H1 (cell line): ENCODE measurements around the gene FAHD1. TPM values are rescaled to one million over a fixed set of nuclear protein-coding genes. Genes with fewer than 3 reads are reported as not detected.

Source experiments
- CTCF ChIA-PET: fragments of 300-600 bp; sonication (Branson Sonifier 250); formaldehyde crosslinking; loops from one replicate; lab custom pipeline; 2021; ENCODE audit not compliant: partially characterized antibody; lab: Charles Lee
- POLR2A ChIA-PET: fragments of 300-600 bp; sonication (Branson Sonifier 250); formaldehyde crosslinking; loops from one replicate; lab custom pipeline; 2021; ENCODE audit warnings: inconsistent platforms; ENCODE audit not compliant: partially characterized antibody; lab: Charles Lee
- DNase-seq, 2 experiments: peaks; one replicate each; pipeline versions ENCODE4 v3.0.0 to v3.0.0-alpha.2; 2010 to 2022; ENCODE audit warnings: low spot score in 2 of 2, low read depth in 1 of 2, mixed read lengths in 1 of 2
- FAIRE-seq: peaks from 2 replicates; lab custom pipeline; 2011; peaks lifted over from hg19 to GRCh38; lab: Jason Lieb, UNC
- H2AFZ ChIP-seq: 2 replicates; pipeline ENCODE4 v1.8.1; 2012; ENCODE audit warnings: low read length, inconsistent platforms
- H2AK5ac ChIP-seq: 2 replicates; pipeline ENCODE4 v1.6.1; 2013; ENCODE audit warnings: low read depth, low read length
- H2BK120ac ChIP-seq: replicated peaks from 2 replicates; pipeline ENCODE3; 2013; ENCODE audit warnings: low read depth, low read length, inconsistent platforms
- H2BK12ac ChIP-seq: 2 replicates; pipeline ENCODE4 v1.6.1; 2013; ENCODE audit warnings: low read depth, low read length
- H2BK15ac ChIP-seq: 2 replicates; pipeline ENCODE4 v1.6.1; 2013; ENCODE audit warnings: low read length
- H2BK20ac ChIP-seq: 2 replicates; pipeline ENCODE4 v1.6.1; 2013; ENCODE audit warnings: low read length
- H2BK5ac ChIP-seq: 2 replicates; pipeline ENCODE4 v1.6.1; 2013; ENCODE audit warnings: low read depth, low read length
- H3K14ac ChIP-seq: 2 replicates; pipeline ENCODE4 v1.6.1; 2013; ENCODE audit warnings: inconsistent platforms; ENCODE audit not compliant: insufficient read length
- H3K18ac ChIP-seq: 2 replicates; pipeline ENCODE4 v1.6.1; 2013; ENCODE audit warnings: low read length; ENCODE audit errors: extremely low read depth
- H3K23ac ChIP-seq: 2 replicates; pipeline ENCODE4 v1.6.1; 2013; ENCODE audit warnings: inconsistent platforms; ENCODE audit not compliant: insufficient read length
- H3K23me2 ChIP-seq: 2 replicates; pipeline ENCODE4 v1.6.1; 2013; ENCODE audit warnings: low read depth, low read length
- H3K27ac ChIP-seq: 2 replicates; pipeline ENCODE4 v1.6.1; 2011; ENCODE audit warnings: low read depth, low read length, inconsistent platforms
- H3K27me3 ChIP-seq, 4 experiments: replicated peaks in 1 of 4; 1 replicate in 1 of 4; 2 replicates in 3 of 4; pipeline versions ENCODE4 v1.6.1 to v1.8.1; 2011 to 2013; ENCODE audit warnings: low read length in 3 of 4, mild to moderate bottlenecking in 3 of 4, inconsistent platforms in 2 of 4, mixed read lengths in 2 of 4, moderate library complexity in 1 of 4; ENCODE audit not compliant: control insufficient read depth in 3 of 4, insufficient read depth in 3 of 4; ENCODE audit errors: extremely low read depth in 1 of 4
- H3K36me3 ChIP-seq, 4 experiments: 2 replicates each; pipeline versions ENCODE4 v1.6.1 to v1.8.1; 2011 to 2013; ENCODE audit warnings: mild to moderate bottlenecking in 4 of 4, low read length in 3 of 4, moderate library complexity in 2 of 4, control low read depth in 1 of 4, inconsistent platforms in 1 of 4; ENCODE audit not compliant: insufficient read depth in 4 of 4, control insufficient read depth in 2 of 4
- H3K4ac ChIP-seq: replicated peaks from 2 replicates; pipeline ENCODE3; 2013; ENCODE audit warnings: low read length, low read depth, mixed read lengths, inconsistent platforms; ENCODE audit not compliant: insufficient read length
- H3K4me1 ChIP-seq, 4 experiments: replicated peaks in 1 of 4; 1 replicate in 1 of 4; 2 replicates in 3 of 4; pipeline versions ENCODE4 v1.6.1 to v1.8.1; 2011 to 2013; ENCODE audit warnings: low read length in 3 of 4, inconsistent platforms in 2 of 4, mixed read lengths in 1 of 4; ENCODE audit not compliant: insufficient read depth in 4 of 4, control insufficient read depth in 3 of 4
- H3K4me2 ChIP-seq, 2 experiments: 2 replicates each; pipeline versions ENCODE4 v1.6.1 to v1.8.1; 2011 to 2013; ENCODE audit warnings: low read depth in 2 of 2, low read length in 2 of 2, control low read depth in 1 of 2, inconsistent platforms in 1 of 2, mild to moderate bottlenecking in 1 of 2; ENCODE audit not compliant: insufficient read depth in 1 of 2
- H3K4me3 ChIP-seq, 4 experiments: fragments of 200-600, 300-600 bp in 1 of 4; sonication (generic), shearing (Covaris generic), sonication (Bioruptor Twin) in 1 of 4; 2 replicates each; pipeline versions ENCODE4 v1.5.1 to v1.8.1; 2011 to 2016; ENCODE audit warnings: low read length in 4 of 4, low read depth in 3 of 4, control low read depth in 2 of 4, inconsistent platforms in 2 of 4, mild to moderate bottlenecking in 2 of 4, mixed read lengths in 1 of 4, moderate library complexity in 1 of 4; ENCODE audit not compliant: insufficient read depth in 2 of 4; ENCODE audit errors: extremely low read depth in 1 of 4
- H3K56ac ChIP-seq: replicated peaks from 2 replicates; pipeline ENCODE3; 2013; ENCODE audit warnings: low read depth, mild to moderate bottlenecking, mixed read lengths, low read length, inconsistent platforms; ENCODE audit not compliant: insufficient read length
- H3K79me1 ChIP-seq: 2 replicates; pipeline ENCODE4 v1.6.1; 2013; ENCODE audit warnings: low read depth, low read length, control low read depth
- H3K79me2 ChIP-seq, 2 experiments: 2 replicates each; pipeline versions ENCODE4 v1.6.1 to v1.8.1; 2012 to 2013; ENCODE audit warnings: low read length in 2 of 2, mild to moderate bottlenecking in 2 of 2, inconsistent platforms in 1 of 2; ENCODE audit not compliant: insufficient read depth in 2 of 2, control insufficient read depth in 1 of 2
- H3K9ac ChIP-seq, 4 experiments: replicated peaks in 1 of 4; 1 replicate in 1 of 4; 2 replicates in 3 of 4; pipeline versions ENCODE4 v1.6.1 to v1.8.1; 2011 to 2013; ENCODE audit warnings: low read depth in 3 of 4, low read length in 3 of 4, control low read depth in 2 of 4, mild to moderate bottlenecking in 2 of 4, moderate library complexity in 2 of 4, inconsistent platforms in 1 of 4; ENCODE audit errors: extremely low read depth in 1 of 4
- H3K9me3 ChIP-seq, 2 experiments: 2 replicates each; pipeline versions ENCODE4 v1.6.1 to v1.8.1; 2012 to 2013; ENCODE audit warnings: mild to moderate bottlenecking in 2 of 2, moderate library complexity in 2 of 2, control low read depth in 1 of 2, inconsistent platforms in 1 of 2, low read depth in 1 of 2, low read length in 1 of 2, mixed read lengths in 1 of 2; ENCODE audit not compliant: insufficient read depth in 2 of 2
- H4K20me1 ChIP-seq, 2 experiments: replicated peaks in 1 of 2; 2 replicates each; pipeline versions ENCODE3 to v1.8.1; 2011 to 2013; ENCODE audit warnings: inconsistent platforms in 2 of 2, low read length in 2 of 2, mild to moderate bottlenecking in 1 of 2; ENCODE audit not compliant: insufficient read depth in 2 of 2, control insufficient read depth in 1 of 2
- H4K5ac ChIP-seq: 2 replicates; pipeline ENCODE4 v1.6.1; 2013; ENCODE audit warnings: low read length, low read depth, mixed read lengths, inconsistent platforms; ENCODE audit not compliant: insufficient read length
- H4K8ac ChIP-seq: 2 replicates; pipeline ENCODE4 v1.8.0; 2013; ENCODE audit warnings: mild to moderate bottlenecking, moderate library complexity, low read length, inconsistent platforms; ENCODE audit not compliant: insufficient read depth; ENCODE audit errors: extremely low read depth
- H4K91ac ChIP-seq: replicated peaks from 2 replicates; pipeline ENCODE3; 2013; ENCODE audit warnings: low read length, mixed read lengths, inconsistent platforms; ENCODE audit not compliant: insufficient read length
- ASH2L ChIP-seq: fragments of 200-600, 300-600 bp; sonication (generic); IDR thresholded peaks from one replicate; pipeline ENCODE4 v1.7.1; 2017; ENCODE audit warnings: low read length
- CBX8 ChIP-seq: fragments of 300-800, 300-1000 bp; sonication (generic); IDR thresholded peaks from 2 replicates; pipeline ENCODE4 v1.7.1; 2016; ENCODE audit warnings: low read depth, low read length, borderline replicate concordance
- E2F6 ChIP-seq: IDR thresholded peaks from 2 replicates; pipeline ENCODE4 v1.6.1; 2012; ENCODE audit warnings: inconsistent platforms
- EGR1 ChIP-seq: IDR thresholded peaks from 2 replicates; pipeline ENCODE4 v1.6.1; 2011; ENCODE audit warnings: low read depth, low read length, borderline replicate concordance
- GABPA ChIP-seq: IDR thresholded peaks from 2 replicates; pipeline ENCODE4 v1.6.1; 2011; ENCODE audit warnings: mild to moderate bottlenecking, low read length, moderate library complexity, borderline replicate concordance; ENCODE audit not compliant: insufficient read depth
- JUN ChIP-seq: IDR thresholded peaks from 2 replicates; pipeline ENCODE4 v1.6.1; 2011; ENCODE audit warnings: low read depth, mild to moderate bottlenecking, improper control_type of control experiment, low read length
- POLR2AphosphoS5 ChIP-seq: IDR thresholded peaks from 2 replicates; pipeline ENCODE4 v1.6.1; 2011; ENCODE audit warnings: low read depth, low read length
- POU5F1 ChIP-seq: IDR thresholded peaks from 2 replicates; pipeline ENCODE4 v1.6.1; 2011; ENCODE audit warnings: low read depth, mild to moderate bottlenecking, low read length, moderate library complexity
- SAP30 ChIP-seq: fragments of 300-600 bp; sonication (generic); IDR thresholded peaks from 2 replicates; pipeline ENCODE4 v1.7.1; 2012; ENCODE audit warnings: low read length, moderate library complexity, mild to moderate bottlenecking, inconsistent platforms; ENCODE audit not compliant: insufficient read depth, insufficient replicate concordance
- TAF1 ChIP-seq: IDR thresholded peaks from 2 replicates; pipeline ENCODE4 v1.6.1; 2011; ENCODE audit warnings: mild to moderate bottlenecking, low read depth, low read length
- TAF7 ChIP-seq: optimal IDR thresholded peaks from 2 replicates; pipeline ENCODE3; 2011; ENCODE audit warnings: low read depth, mild to moderate bottlenecking, inconsistent platforms, low read length, moderate library complexity, borderline replicate concordance
- TBP ChIP-seq: IDR thresholded peaks from 2 replicates; pipeline ENCODE4 v1.6.1; 2011; ENCODE audit warnings: low read depth, low read length, improper control_type of control experiment
- WGBS, 2 experiments: shearing (Covaris generic) in 1 of 2; methylation state at CpG; one replicate each; pipeline versions ENCODE4 v1.1.6 to v1.1.7; 2013 to 2015; ENCODE audit warnings: low lambda C conversion rate in 2 of 2, mixed read lengths in 2 of 2, inconsistent platforms in 1 of 2, low coverage in 1 of 2, missing lambda C conversion rate in 1 of 2; ENCODE audit not compliant: insufficient replicate concordance in 2 of 2, insufficient coverage in 1 of 2, insufficient read length in 1 of 2; ENCODE audit errors: extremely low coverage in 1 of 2, missing lambda C conversion rate in 1 of 2; 5-methylcytosine and 5-hydroxymethylcytosine counted together
- polyA plus RNA-seq, 7 experiments: library from polyadenylated mRNA; depleted of rRNA in 3 of 7; stranded (reverse) in 5 of 7; unstranded in 2 of 7; fragments of >200 nt in 5 of 7; fragments of 200-250 nt in 2 of 7; gene quantifications; 1 replicate in 5 of 7; 2 replicates in 1 of 7; 4 replicates in 1 of 7; pipeline versions ENCODE4 v1.2.1 to v1.2.3, GENCODE V29; 2011 to 2013; ENCODE audit warnings: missing spikeins in 2 of 7, mixed read lengths in 2 of 7
- total RNA-seq: library from RNA; stranded (reverse); fragmentation: NEBNext Ultra II Directional; extraction: Animal tissue kit (Norgen Biotek cat#: 25700); gene quantifications from 2 replicates; pipeline ENCODE4 v1.2.1, GENCODE V29; 2021

Gene FAHD1
- total and polyA plus RNA-seq, 2 of the 8 experiments (the other 6 are each of a cell fraction or from before 2014, with no cell fraction given), result 20.4 to 31.9 TPM

- Histone ChIP-seq H3K9me3 (no peaks in the 10 kb centered on the region), H2BK12ac (no peak overlapping the region), H3K23me2 (peaks cover 3% of the 10 kb centered on the region; the same call in 1 of the 2 replicates), H2BK15ac (no peak overlapping the region), H3K9ac (no peak overlapping the region), H4K5ac (no peak overlapping the region), H4K91ac (no peak overlapping the region), H3K56ac (no peak overlapping the region), H2BK20ac (no peak overlapping the region), H4K8ac (no peak overlapping the region), H4K20me1 (peaks cover 20 to 21% of the 10 kb centered on the region in 2 experiments), H2AK5ac (no peak overlapping the region), H2AFZ (no peak overlapping the region), H3K4ac (no peak overlapping the region), H3K18ac (no peak overlapping the region), H3K79me1 (peaks cover 13% of the 10 kb centered on the region; the same call in 1 of the 2 replicates), H3K14ac (no peak overlapping the region), H2BK5ac (no peak overlapping the region), H3K23ac (no peak overlapping the region), H3K36me3 (peaks cover 0 to 44% (median 2%) of the 10 kb centered on the region in 4 experiments; a peak in 4 of 8 replicates), H2BK120ac (no peak overlapping the region), H3K4me3 (no peak overlapping the region), H3K4me1 (no peaks in the 10 kb centered on the region; a peak in 1 of 7 replicates), H3K27me3 (no peaks in the 10 kb centered on the region), H3K79me2 (peaks cover 0 to 33% of the 10 kb centered on the region in 2 experiments; a peak in 3 of 4 replicates), H3K4me2 (no peak overlapping the region), H3K27ac (no peak overlapping the region)
- CTCF ChIA-PET, result interaction anchor here (1.8 kb wide), 1 partner anchor 64 kb away, joined by 7 read pairs; no protein-coding TSS in a partner anchor
- FAIRE-seq (no peak), DNase-seq (no peak)
- 95% methylated on average over 19 of the region's 38 CpGs; no CpG with 5 or more reads in 1 of the 2 experiments for WGBS, 2 experiments
- POLR2A ChIA-PET, result interaction anchor here (1.3 to 4.0 kb wide), 6 partner anchors 9 to 33 kb away, joined by 3 to 15 read pairs (median 4); partner anchors contain the start of genes EME2, MRPS34 and NME3
- TF ChIP-seq TAF1 (no peak), TAF7 (no peak), POU5F1 (no peak), GABPA (no peak), EGR1 (no peak), E2F6 (no peak), ASH2L (no peak), POLR2AphosphoS5 (no peak), SAP30 (no peak), TBP (no peak), CBX8 (no peak), JUN (no peak)
Observed at GRCh38 chr16:1788095-1788707, 38.8 kb upstream of the FAHD1 start.
